Stimulated activated CD8-positive, alpha-beta memory T cell treated with anti-CD3 and anti-CD28 coated beads, Interleukin-12 subunit alpha, Interleukin-12 subunit beta, amount 100 ng/mL, for 24 hours (primary cell): Measurements from ENCODE around the gene MAST2.
"Not testable (repeated sequence)": the region's sequence is repeated elsewhere in the genome, so short reads cannot be mapped to it uniquely, and the experiment has no call there.

ENCODE experiments used
- DNase-seq: peaks from one replicate; pipeline ENCODE4 v3.0.0-alpha.2; 2020; ENCODE audit errors: extremely low read depth

MAST2 gene

GRCh38 chr1:45814776-45815175, 11.4 kb downstream of the MAST2 start:
- DNase-seq = no peak

- DNase-seq = no peak
Measured at GRCh38 chr1:45815667-45816458, 12.5 kb downstream of the MAST2 start.

- no peak for DNase-seq
Measured at GRCh38 chr1:45820173-45820572, 16.8 kb downstream of the MAST2 start.

GRCh38 chr1:45820788-45821187, 17.4 kb downstream of the MAST2 start:
- no peak for DNase-seq

GRCh38 chr1:45822644-45823043, 19.2 kb downstream of the MAST2 start:
- no peak for DNase-seq

- no peak for DNase-seq
Measured at GRCh38 chr1:45824607-45825006, 21.2 kb downstream of the MAST2 start.

GRCh38 chr1:45827256-45827655, 23.8 kb downstream of the MAST2 start:
- no peak for DNase-seq

- DNase-seq = no peak
Measured at GRCh38 chr1:45828841-45829240, 25.4 kb downstream of the MAST2 start.

- DNase-seq = no peak
Measured at GRCh38 chr1:45833361-45833760, 29.9 kb downstream of the MAST2 start.

GRCh38 chr1:45834689-45835088, 31.3 kb downstream of the MAST2 start:
- no peak for DNase-seq

- DNase-seq = no peak
Measured at GRCh38 chr1:45836451-45836850, 33.0 kb downstream of the MAST2 start.

- DNase-seq = not testable (repeated sequence)
Measured at GRCh38 chr1:45836861-45837260, 33.4 kb downstream of the MAST2 start.

- not testable (repeated sequence) for DNase-seq
Measured at GRCh38 chr1:45838322-45838721, 34.9 kb downstream of the MAST2 start.

GRCh38 chr1:45840704-45841103, 37.3 kb downstream of the MAST2 start:
- no peak for DNase-seq

GRCh38 chr1:45842786-45843185, 39.4 kb downstream of the MAST2 start:
- DNase-seq = no peak

- DNase-seq = no peak
Measured at GRCh38 chr1:45843474-45843905, 40.1 kb downstream of the MAST2 start.

GRCh38 chr1:45844000-45844399, 40.6 kb downstream of the MAST2 start:
- not testable (repeated sequence) for DNase-seq

- DNase-seq = no peak
Measured at GRCh38 chr1:45846931-45847330, 43.5 kb downstream of the MAST2 start.

- DNase-seq = no peak
Measured at GRCh38 chr1:45848097-45848496, 44.7 kb downstream of the MAST2 start.

GRCh38 chr1:45848714-45849113, 45.3 kb downstream of the MAST2 start:
- DNase-seq = no peak

GRCh38 chr1:45850017-45850416, 46.6 kb downstream of the MAST2 start:
- no peak for DNase-seq

- DNase-seq = no peak
Measured at GRCh38 chr1:45854724-45855123, 51.3 kb downstream of the MAST2 start.

- no peak for DNase-seq
Measured at GRCh38 chr1:45857101-45857700, 53.8 kb downstream of the MAST2 start.
